ENCODE measurements around the gene HOXB3. TPM values are rescaled to one million over a fixed set of nuclear protein-coding genes. Genes with fewer than 3 reads are reported as not detected.
A peak's percentile ranks its signal among the peaks of the same experiment; 100 is the strongest.

HOXB3 gene
- total and polyA plus RNA-seq, 12 donors, result 2.3 to 28.8 (median 8.8) TPM

DNA sequence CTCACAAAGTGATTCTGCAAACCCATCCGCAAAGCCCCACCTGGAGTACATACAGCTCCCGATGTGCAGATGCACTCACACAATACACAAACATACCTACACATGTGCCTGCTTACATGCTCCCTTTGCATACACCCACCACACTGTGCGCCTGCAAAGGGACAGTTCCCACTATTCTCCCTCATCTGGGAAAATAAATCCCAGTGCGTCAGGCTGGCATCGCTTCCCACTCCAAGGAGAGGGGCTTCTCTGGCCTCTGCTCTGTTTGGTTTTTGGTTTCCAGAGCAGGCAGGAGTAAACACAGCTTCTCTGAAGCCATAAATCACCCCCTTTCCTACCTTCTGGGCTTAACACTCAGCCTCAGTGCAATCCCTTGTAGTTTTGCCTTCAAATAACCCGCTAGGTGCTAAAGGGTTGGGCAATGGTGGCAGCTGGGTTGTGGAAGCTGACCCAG, 26.6 kb downstream of the HOXB3 start:
- Histone ChIP-seq H3K36me3 (replicated peaks in 1 of 2) (no peaks in the 10 kb centered on the region), H3K9me3 (replicated peaks in 1 of 3) (no peaks in the 10 kb centered on the region), H3K4me3 (peak overlapping the region in 1 of 4 donors; percentile 52), H3K27me3 (no peaks in the 10 kb centered on the region), H3K4me1 (replicated peaks in 1 of 2) (peaks cover 0 to 30% of the 10 kb centered on the region in 2 donors), H3K27ac (peak overlapping the region in 1 of 5 donors; percentile 49)
- WGBS, 4 donors, result 88 to 92% (median 91%) methylated on average over 6 of the region's 6 CpGs
- TF ChIP-seq, protein P1, sequence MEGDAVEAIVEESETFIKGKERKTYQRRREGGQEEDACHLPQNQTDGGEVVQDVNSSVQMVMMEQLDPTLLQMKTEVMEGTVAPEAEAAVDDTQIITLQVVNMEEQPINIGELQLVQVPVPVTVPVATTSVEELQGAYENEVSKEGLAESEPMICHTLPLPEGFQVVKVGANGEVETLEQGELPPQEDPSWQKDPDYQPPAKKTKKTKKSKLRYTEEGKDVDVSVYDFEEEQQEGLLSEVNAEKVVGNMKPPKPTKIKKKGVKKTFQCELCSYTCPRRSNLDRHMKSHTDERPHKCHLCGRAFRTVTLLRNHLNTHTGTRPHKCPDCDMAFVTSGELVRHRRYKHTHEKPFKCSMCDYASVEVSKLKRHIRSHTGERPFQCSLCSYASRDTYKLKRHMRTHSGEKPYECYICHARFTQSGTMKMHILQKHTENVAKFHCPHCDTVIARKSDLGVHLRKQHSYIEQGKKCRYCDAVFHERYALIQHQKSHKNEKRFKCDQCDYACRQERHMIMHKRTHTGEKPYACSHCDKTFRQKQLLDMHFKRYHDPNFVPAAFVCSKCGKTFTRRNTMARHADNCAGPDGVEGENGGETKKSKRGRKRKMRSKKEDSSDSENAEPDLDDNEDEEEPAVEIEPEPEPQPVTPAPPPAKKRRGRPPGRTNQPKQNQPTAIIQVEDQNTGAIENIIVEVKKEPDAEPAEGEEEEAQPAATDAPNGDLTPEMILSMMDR (IDR thresholded peaks at IDR 0.05), result no peak
- TF ChIP-seq POLR2A (IDR thresholded peaks at IDR 0.05), result no peak
- DNase-seq, result no peak
- intact Hi-C loops (cut with DNase I), result no loop called here

DNA sequence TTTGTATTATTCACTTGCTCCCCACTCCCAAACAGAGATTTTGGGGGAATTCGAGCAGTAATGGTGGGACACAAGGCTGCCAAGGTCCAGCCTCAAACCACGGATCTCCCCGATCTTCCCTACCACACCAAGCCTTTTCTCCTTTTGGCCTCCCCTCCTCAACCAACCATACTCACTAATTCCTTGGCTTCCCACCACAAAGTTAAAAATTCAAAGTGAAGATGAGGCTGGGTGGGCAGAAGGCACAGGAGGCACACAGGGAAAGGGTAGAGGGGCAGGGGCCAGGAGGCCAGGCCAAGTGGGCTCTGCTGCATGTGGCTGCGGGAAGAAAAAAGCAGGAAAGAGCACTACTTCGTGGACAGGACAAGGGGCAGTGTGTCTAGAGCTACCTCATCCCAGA, 27.1 kb downstream of the HOXB3 start:
- no peak for DNase-seq
- intact Hi-C loops (cut with DNase I), result no loop called here
- H3K27me3 ChIP-seq, result no peaks in the 10 kb centered on the region
- no peaks in the 10 kb centered on the region for H3K36me3 ChIP-seq (replicated peaks in 1 of 2)
- no peak overlapping the region for H3K27ac ChIP-seq
- TF ChIP-seq POLR2A (IDR thresholded peaks at IDR 0.05), result no peak
- TF ChIP-seq, protein P1 (IDR thresholded peaks at IDR 0.05), result no peak
- H3K4me1 ChIP-seq (replicated peaks in 1 of 2), result peaks cover 0 to 27% of the 10 kb centered on the region in 2 donors
- H3K4me3 ChIP-seq, result no peak overlapping the region
- no peaks in the 10 kb centered on the region for H3K9me3 ChIP-seq (replicated peaks in 1 of 3)
- 76 to 82% (median 79%) methylated on average over 5 of the region's 5 CpGs for WGBS, 4 donors

DNA sequence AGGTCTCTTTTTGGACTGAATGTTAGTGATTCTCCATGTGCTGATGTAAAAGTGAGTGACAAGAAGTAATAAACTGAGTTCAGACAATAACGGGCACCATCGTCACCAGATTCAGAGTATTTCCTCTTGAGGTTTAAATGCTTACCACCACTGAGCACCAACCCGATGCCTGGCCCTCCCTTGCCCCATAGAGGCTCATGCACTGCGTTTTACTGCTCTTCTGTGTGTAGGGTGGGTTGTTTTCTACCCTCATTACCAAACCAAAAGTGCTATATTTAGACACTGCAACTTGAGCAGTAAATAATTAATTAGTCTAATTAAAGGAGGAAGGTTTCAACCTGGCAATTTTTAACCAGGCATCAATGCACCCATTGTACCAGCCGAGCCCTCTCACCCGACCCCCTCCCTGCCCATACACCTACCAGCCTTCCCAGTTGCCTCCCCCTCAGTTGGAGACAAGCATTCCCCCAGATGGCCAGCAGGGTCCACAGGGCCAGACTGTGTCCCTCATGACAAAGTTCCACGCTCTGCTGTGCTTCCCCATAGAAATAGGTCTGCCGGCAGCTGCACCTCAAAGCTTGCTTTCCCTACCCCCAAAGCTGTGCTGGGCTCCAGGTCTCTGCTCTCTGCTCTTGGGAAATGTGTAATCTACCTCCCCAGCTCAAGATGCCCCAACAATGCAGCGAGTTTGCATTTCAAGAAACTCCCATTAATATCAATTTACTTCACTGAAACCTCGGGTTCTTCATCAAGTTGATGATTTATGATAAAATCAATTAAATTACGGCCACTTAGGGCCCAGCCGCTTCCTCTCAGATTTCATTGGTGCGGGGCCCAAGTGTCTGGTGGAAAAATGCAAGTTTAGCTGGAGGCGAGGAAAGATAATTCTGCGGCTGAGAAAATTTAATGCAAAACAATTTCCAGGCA, 27.9 kb downstream of the HOXB3 start:
- no peak for TF ChIP-seq POLR2A (IDR thresholded peaks at IDR 0.05)
- TF ChIP-seq, protein P1 (IDR thresholded peaks at IDR 0.05), result peak in 1 of 6 experiments; percentile 22
- Histone ChIP-seq H3K27me3 (no peaks in the 10 kb centered on the region), H3K4me1 (replicated peaks in 1 of 2) (peaks cover 0 to 25% of the 10 kb centered on the region in 2 donors), H3K9me3 (replicated peaks in 1 of 3) (no peaks in the 10 kb centered on the region), H3K4me3 (no peak overlapping the region), H3K27ac (no peak overlapping the region), H3K36me3 (replicated peaks in 1 of 2) (no peaks in the 10 kb centered on the region)
- intact Hi-C loops (cut with DNase I), result no loop called here
- no peak for DNase-seq
- 75 to 85% (median 79%) methylated on average over 15 of the region's 15 CpGs for WGBS, 4 donors

DNA sequence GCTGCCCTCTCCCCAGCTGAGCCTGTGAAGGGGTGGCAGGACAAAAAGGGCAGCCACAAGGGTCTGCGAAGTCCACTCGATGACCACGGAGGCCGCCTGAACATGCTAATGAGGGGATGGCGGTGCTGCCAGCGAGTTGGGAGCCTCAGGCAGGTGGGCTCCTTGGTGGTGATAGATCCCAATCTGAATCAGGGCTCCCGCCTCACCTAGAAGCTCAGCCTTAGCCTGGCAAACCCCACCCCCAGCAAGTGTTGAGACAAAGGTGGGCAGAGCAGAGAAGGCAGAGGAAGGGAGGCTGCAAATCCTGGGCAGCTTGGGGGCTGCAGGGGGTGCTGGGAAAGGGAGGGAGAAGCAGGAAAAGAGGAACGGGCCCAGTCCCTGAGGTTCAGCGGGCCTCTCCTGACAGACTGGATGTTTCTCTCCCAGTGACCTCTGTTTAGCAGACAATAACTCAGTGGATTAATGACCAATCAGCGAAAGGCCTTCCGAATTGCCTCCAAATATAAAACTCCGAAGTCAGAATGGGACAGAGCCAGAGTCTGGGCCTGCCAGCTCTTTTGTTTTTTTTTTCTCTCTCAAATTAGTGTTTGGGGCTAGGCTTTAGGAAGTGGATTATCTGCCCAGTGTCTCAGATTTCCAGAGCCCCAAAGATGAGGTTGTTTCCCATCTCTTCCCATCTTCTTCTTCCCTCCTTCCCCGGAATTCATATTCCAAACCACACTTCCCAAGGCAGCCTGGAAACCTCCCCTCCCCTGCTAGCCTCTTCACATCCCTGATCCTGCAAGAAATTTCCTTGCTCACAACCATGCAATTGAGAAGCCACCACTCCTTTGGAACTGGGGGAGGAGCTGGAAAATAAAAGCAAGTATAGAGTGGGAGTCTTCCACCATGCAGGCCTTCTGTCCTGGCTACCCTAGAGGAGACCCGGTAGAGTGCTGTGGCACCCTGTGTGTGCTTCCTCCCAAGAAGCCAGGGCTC, 29.9 kb downstream of the HOXB3 start:
- peak in 1 of 2 donors; percentile 31 for TF ChIP-seq POLR2A (IDR thresholded peaks at IDR 0.05)
- TF ChIP-seq, protein P1 (IDR thresholded peaks at IDR 0.05), result no peak
- no peaks in the 10 kb centered on the region for H3K9me3 ChIP-seq (replicated peaks in 1 of 3)
- DNase-seq, result peak in 1 of 7 donors; percentile 37
- no peak overlapping the region for H3K4me3 ChIP-seq
- no peaks in the 10 kb centered on the region for H3K36me3 ChIP-seq (replicated peaks in 1 of 2)
- WGBS, 4 donors, result 64 to 67% (median 66%) methylated on average over 9 to 14 of the region's 14 CpGs
- intact Hi-C loops (cut with DNase I), result no loop called here
- peaks cover 0 to 42% of the 10 kb centered on the region in 2 donors for H3K4me1 ChIP-seq (replicated peaks in 1 of 2)
- H3K27me3 ChIP-seq, result no peaks in the 10 kb centered on the region
- peak overlapping the region in 2 of 5 donors; percentile 17 to 54 for H3K27ac ChIP-seq
